Measurements from ENCODE around the gene ANTKMT. TPM values are rescaled to one million over a fixed set of nuclear protein-coding genes. Genes with fewer than 3 reads are reported as not detected.

Gene ANTKMT
- total and polyA plus RNA-seq, 2 of the 8 experiments (the other 6 are each of a cell fraction or from before 2014, with no cell fraction given) = 26.5 to 26.6 TPM

- no peak for TF ChIP-seq POLR2AphosphoS5 (IDR thresholded peaks at IDR 0.05; ENCODE audit: low read depth, low read length)
- no peak for TF ChIP-seq HDAC2 (IDR thresholded peaks at IDR 0.05; ENCODE audit: borderline replicate concordance in 1 of 2, low read depth in 2 of 2, low read length in 2 of 2)
- no peak for TF ChIP-seq EP300 (IDR thresholded peaks at IDR 0.05; ENCODE audit: borderline replicate concordance in 1 of 2, low read depth in 2 of 2, low read length in 2 of 2)
- no peak for TF ChIP-seq POU5F1 (IDR thresholded peaks at IDR 0.05; ENCODE audit: low read depth, low read length)
Measured at GRCh38 chr16:768428-768827, 47.5 kb downstream of the ANTKMT start (continued).
